H1 (cell line): Measurements from ENCODE around the gene AHRR. TPM values are rescaled to one million over a fixed set of nuclear protein-coding genes. Genes with fewer than 3 reads are reported as not detected.

ENCODE experiments used
- CTCF ChIA-PET: fragments of 300-600 bp; sonication (Branson Sonifier 250); formaldehyde crosslinking; loops from one replicate; lab custom pipeline; 2021; ENCODE audit not compliant: partially characterized antibody; lab: Charles Lee
- POLR2A ChIA-PET: fragments of 300-600 bp; sonication (Branson Sonifier 250); formaldehyde crosslinking; loops from one replicate; lab custom pipeline; 2021; ENCODE audit warnings: inconsistent platforms; ENCODE audit not compliant: partially characterized antibody; lab: Charles Lee
- DNase-seq, 2 experiments: peaks; one replicate each; pipeline versions ENCODE4 v3.0.0 to v3.0.0-alpha.2; 2010 to 2022; ENCODE audit warnings: low spot score in 2 of 2, low read depth in 1 of 2, mixed read lengths in 1 of 2
- FAIRE-seq: peaks from 2 replicates; lab custom pipeline; 2011; peaks lifted over from hg19 to GRCh38; lab: Jason Lieb, UNC
- H2AFZ ChIP-seq: 2 replicates; pipeline ENCODE4 v1.8.1; 2012; ENCODE audit warnings: low read length, inconsistent platforms
- H2AK5ac ChIP-seq: 2 replicates; pipeline ENCODE4 v1.6.1; 2013; ENCODE audit warnings: low read depth, low read length
- H2BK120ac ChIP-seq: replicated peaks from 2 replicates; pipeline ENCODE3; 2013; ENCODE audit warnings: low read depth, low read length, inconsistent platforms
- H2BK12ac ChIP-seq: 2 replicates; pipeline ENCODE4 v1.6.1; 2013; ENCODE audit warnings: low read depth, low read length
- H2BK15ac ChIP-seq: 2 replicates; pipeline ENCODE4 v1.6.1; 2013; ENCODE audit warnings: low read length
- H2BK20ac ChIP-seq: 2 replicates; pipeline ENCODE4 v1.6.1; 2013; ENCODE audit warnings: low read length
- H2BK5ac ChIP-seq: 2 replicates; pipeline ENCODE4 v1.6.1; 2013; ENCODE audit warnings: low read depth, low read length
- H3K14ac ChIP-seq: 2 replicates; pipeline ENCODE4 v1.6.1; 2013; ENCODE audit warnings: inconsistent platforms; ENCODE audit not compliant: insufficient read length
- H3K18ac ChIP-seq: 2 replicates; pipeline ENCODE4 v1.6.1; 2013; ENCODE audit warnings: low read length; ENCODE audit errors: extremely low read depth
- H3K23ac ChIP-seq: 2 replicates; pipeline ENCODE4 v1.6.1; 2013; ENCODE audit warnings: inconsistent platforms; ENCODE audit not compliant: insufficient read length
- H3K23me2 ChIP-seq: 2 replicates; pipeline ENCODE4 v1.6.1; 2013; ENCODE audit warnings: low read depth, low read length
- H3K27ac ChIP-seq: 2 replicates; pipeline ENCODE4 v1.6.1; 2011; ENCODE audit warnings: low read depth, low read length, inconsistent platforms
- H3K27me3 ChIP-seq, 4 experiments: replicated peaks in 1 of 4; 1 replicate in 1 of 4; 2 replicates in 3 of 4; pipeline versions ENCODE4 v1.6.1 to v1.8.1; 2011 to 2013; ENCODE audit warnings: low read length in 3 of 4, mild to moderate bottlenecking in 3 of 4, inconsistent platforms in 2 of 4, mixed read lengths in 2 of 4, moderate library complexity in 1 of 4; ENCODE audit not compliant: control insufficient read depth in 3 of 4, insufficient read depth in 3 of 4; ENCODE audit errors: extremely low read depth in 1 of 4
- H3K36me3 ChIP-seq, 4 experiments: 2 replicates each; pipeline versions ENCODE4 v1.6.1 to v1.8.1; 2011 to 2013; ENCODE audit warnings: mild to moderate bottlenecking in 4 of 4, low read length in 3 of 4, moderate library complexity in 2 of 4, control low read depth in 1 of 4, inconsistent platforms in 1 of 4; ENCODE audit not compliant: insufficient read depth in 4 of 4, control insufficient read depth in 2 of 4
- H3K4ac ChIP-seq: replicated peaks from 2 replicates; pipeline ENCODE3; 2013; ENCODE audit warnings: low read length, low read depth, mixed read lengths, inconsistent platforms; ENCODE audit not compliant: insufficient read length
- H3K4me1 ChIP-seq, 4 experiments: replicated peaks in 1 of 4; 1 replicate in 1 of 4; 2 replicates in 3 of 4; pipeline versions ENCODE4 v1.6.1 to v1.8.1; 2011 to 2013; ENCODE audit warnings: low read length in 3 of 4, inconsistent platforms in 2 of 4, mixed read lengths in 1 of 4; ENCODE audit not compliant: insufficient read depth in 4 of 4, control insufficient read depth in 3 of 4
- H3K4me2 ChIP-seq, 2 experiments: 2 replicates each; pipeline versions ENCODE4 v1.6.1 to v1.8.1; 2011 to 2013; ENCODE audit warnings: low read depth in 2 of 2, low read length in 2 of 2, control low read depth in 1 of 2, inconsistent platforms in 1 of 2, mild to moderate bottlenecking in 1 of 2; ENCODE audit not compliant: insufficient read depth in 1 of 2
- H3K4me3 ChIP-seq, 4 experiments: fragments of 200-600, 300-600 bp in 1 of 4; sonication (generic), shearing (Covaris generic), sonication (Bioruptor Twin) in 1 of 4; 2 replicates each; pipeline versions ENCODE4 v1.5.1 to v1.8.1; 2011 to 2016; ENCODE audit warnings: low read length in 4 of 4, low read depth in 3 of 4, control low read depth in 2 of 4, inconsistent platforms in 2 of 4, mild to moderate bottlenecking in 2 of 4, mixed read lengths in 1 of 4, moderate library complexity in 1 of 4; ENCODE audit not compliant: insufficient read depth in 2 of 4; ENCODE audit errors: extremely low read depth in 1 of 4
- H3K56ac ChIP-seq: replicated peaks from 2 replicates; pipeline ENCODE3; 2013; ENCODE audit warnings: low read depth, mild to moderate bottlenecking, mixed read lengths, low read length, inconsistent platforms; ENCODE audit not compliant: insufficient read length
- H3K79me1 ChIP-seq: 2 replicates; pipeline ENCODE4 v1.6.1; 2013; ENCODE audit warnings: low read depth, low read length, control low read depth
- H3K79me2 ChIP-seq, 2 experiments: 2 replicates each; pipeline versions ENCODE4 v1.6.1 to v1.8.1; 2012 to 2013; ENCODE audit warnings: low read length in 2 of 2, mild to moderate bottlenecking in 2 of 2, inconsistent platforms in 1 of 2; ENCODE audit not compliant: insufficient read depth in 2 of 2, control insufficient read depth in 1 of 2
- H3K9ac ChIP-seq, 4 experiments: replicated peaks in 1 of 4; 1 replicate in 1 of 4; 2 replicates in 3 of 4; pipeline versions ENCODE4 v1.6.1 to v1.8.1; 2011 to 2013; ENCODE audit warnings: low read depth in 3 of 4, low read length in 3 of 4, control low read depth in 2 of 4, mild to moderate bottlenecking in 2 of 4, moderate library complexity in 2 of 4, inconsistent platforms in 1 of 4; ENCODE audit errors: extremely low read depth in 1 of 4
- H3K9me3 ChIP-seq, 2 experiments: 2 replicates each; pipeline versions ENCODE4 v1.6.1 to v1.8.1; 2012 to 2013; ENCODE audit warnings: mild to moderate bottlenecking in 2 of 2, moderate library complexity in 2 of 2, control low read depth in 1 of 2, inconsistent platforms in 1 of 2, low read depth in 1 of 2, low read length in 1 of 2, mixed read lengths in 1 of 2; ENCODE audit not compliant: insufficient read depth in 2 of 2
- H4K20me1 ChIP-seq, 2 experiments: replicated peaks in 1 of 2; 2 replicates each; pipeline versions ENCODE3 to v1.8.1; 2011 to 2013; ENCODE audit warnings: inconsistent platforms in 2 of 2, low read length in 2 of 2, mild to moderate bottlenecking in 1 of 2; ENCODE audit not compliant: insufficient read depth in 2 of 2, control insufficient read depth in 1 of 2
- H4K5ac ChIP-seq: 2 replicates; pipeline ENCODE4 v1.6.1; 2013; ENCODE audit warnings: low read length, low read depth, mixed read lengths, inconsistent platforms; ENCODE audit not compliant: insufficient read length
- H4K8ac ChIP-seq: 2 replicates; pipeline ENCODE4 v1.8.0; 2013; ENCODE audit warnings: mild to moderate bottlenecking, moderate library complexity, low read length, inconsistent platforms; ENCODE audit not compliant: insufficient read depth; ENCODE audit errors: extremely low read depth
- H4K91ac ChIP-seq: replicated peaks from 2 replicates; pipeline ENCODE3; 2013; ENCODE audit warnings: low read length, mixed read lengths, inconsistent platforms; ENCODE audit not compliant: insufficient read length
- CTBP2 ChIP-seq: IDR thresholded peaks from 2 replicates; pipeline ENCODE4 v1.7.0; 2011; ENCODE audit warnings: borderline replicate concordance, mild to moderate bottlenecking, moderate library complexity, mixed read lengths, low read length; ENCODE audit not compliant: insufficient read depth, insufficient read length
- EGR1 ChIP-seq: IDR thresholded peaks from 2 replicates; pipeline ENCODE4 v1.6.1; 2011; ENCODE audit warnings: low read depth, low read length, borderline replicate concordance
- EZH2 ChIP-seq: fragments of 200-600 bp; sonication (generic); IDR thresholded peaks from 2 replicates; pipeline ENCODE4 v1.7.1; 2012; ENCODE audit warnings: low read depth, mild to moderate bottlenecking, moderate library complexity, low read length, inconsistent platforms; ENCODE audit not compliant: severe bottlenecking
- MAFK ChIP-seq: IDR thresholded peaks from 2 replicates; pipeline ENCODE4 v1.6.1; 2012; ENCODE audit warnings: low read depth, mild to moderate bottlenecking, improper control_type of control experiment, low read length
- NRF1 ChIP-seq: IDR thresholded peaks from 2 replicates; pipeline ENCODE4 v1.6.1; 2011; ENCODE audit warnings: mild to moderate bottlenecking, low read depth, low read length, improper control_type of control experiment
- RFX5 ChIP-seq: IDR thresholded peaks from 2 replicates; pipeline ENCODE4 v1.6.1; 2011; ENCODE audit warnings: low read depth, low read length, improper control_type of control experiment, borderline replicate concordance
- RNF2 ChIP-seq: fragments of 200-900, 300-1000 bp; sonication (generic); IDR thresholded peaks from 2 replicates; pipeline ENCODE4 v1.7.1; 2016; ENCODE audit warnings: borderline replicate concordance, low read depth, mild to moderate bottlenecking, antibody characterized with exemption, low read length; ENCODE audit not compliant: poor library complexity, severe bottlenecking; ENCODE audit errors: missing control alignments
- SAP30 ChIP-seq: fragments of 300-600 bp; sonication (generic); IDR thresholded peaks from 2 replicates; pipeline ENCODE4 v1.7.1; 2012; ENCODE audit warnings: low read length, moderate library complexity, mild to moderate bottlenecking, inconsistent platforms; ENCODE audit not compliant: insufficient read depth, insufficient replicate concordance
- TAF7 ChIP-seq: optimal IDR thresholded peaks from 2 replicates; pipeline ENCODE3; 2011; ENCODE audit warnings: low read depth, mild to moderate bottlenecking, inconsistent platforms, low read length, moderate library complexity, borderline replicate concordance
- WGBS, 2 experiments: shearing (Covaris generic) in 1 of 2; methylation state at CpG; one replicate each; pipeline versions ENCODE4 v1.1.6 to v1.1.7; 2013 to 2015; ENCODE audit warnings: low lambda C conversion rate in 2 of 2, mixed read lengths in 2 of 2, inconsistent platforms in 1 of 2, low coverage in 1 of 2, missing lambda C conversion rate in 1 of 2; ENCODE audit not compliant: insufficient replicate concordance in 2 of 2, insufficient coverage in 1 of 2, insufficient read length in 1 of 2; ENCODE audit errors: extremely low coverage in 1 of 2, missing lambda C conversion rate in 1 of 2; 5-methylcytosine and 5-hydroxymethylcytosine counted together
- polyA plus RNA-seq, 7 experiments: library from polyadenylated mRNA; depleted of rRNA in 3 of 7; stranded (reverse) in 5 of 7; unstranded in 2 of 7; fragments of >200 nt in 5 of 7; fragments of 200-250 nt in 2 of 7; gene quantifications; 1 replicate in 5 of 7; 2 replicates in 1 of 7; 4 replicates in 1 of 7; pipeline versions ENCODE4 v1.2.1 to v1.2.3, GENCODE V29; 2011 to 2013; ENCODE audit warnings: missing spikeins in 2 of 7, mixed read lengths in 2 of 7
- total RNA-seq: library from RNA; stranded (reverse); fragmentation: NEBNext Ultra II Directional; extraction: Animal tissue kit (Norgen Biotek cat#: 25700); gene quantifications from 2 replicates; pipeline ENCODE4 v1.2.1, GENCODE V29; 2021
- TF ChIP-seq, protein P1 (sequence below): IDR thresholded peaks from 2 replicates; pipeline ENCODE4 v1.6.1; 2012; ENCODE audit warnings: inconsistent platforms

The AHRR gene
- total and polyA plus RNA-seq, 2 of the 8 experiments (the other 6 are each of a cell fraction or from before 2014, with no cell fraction given) = 0.41 to 0.80 TPM

DNA sequence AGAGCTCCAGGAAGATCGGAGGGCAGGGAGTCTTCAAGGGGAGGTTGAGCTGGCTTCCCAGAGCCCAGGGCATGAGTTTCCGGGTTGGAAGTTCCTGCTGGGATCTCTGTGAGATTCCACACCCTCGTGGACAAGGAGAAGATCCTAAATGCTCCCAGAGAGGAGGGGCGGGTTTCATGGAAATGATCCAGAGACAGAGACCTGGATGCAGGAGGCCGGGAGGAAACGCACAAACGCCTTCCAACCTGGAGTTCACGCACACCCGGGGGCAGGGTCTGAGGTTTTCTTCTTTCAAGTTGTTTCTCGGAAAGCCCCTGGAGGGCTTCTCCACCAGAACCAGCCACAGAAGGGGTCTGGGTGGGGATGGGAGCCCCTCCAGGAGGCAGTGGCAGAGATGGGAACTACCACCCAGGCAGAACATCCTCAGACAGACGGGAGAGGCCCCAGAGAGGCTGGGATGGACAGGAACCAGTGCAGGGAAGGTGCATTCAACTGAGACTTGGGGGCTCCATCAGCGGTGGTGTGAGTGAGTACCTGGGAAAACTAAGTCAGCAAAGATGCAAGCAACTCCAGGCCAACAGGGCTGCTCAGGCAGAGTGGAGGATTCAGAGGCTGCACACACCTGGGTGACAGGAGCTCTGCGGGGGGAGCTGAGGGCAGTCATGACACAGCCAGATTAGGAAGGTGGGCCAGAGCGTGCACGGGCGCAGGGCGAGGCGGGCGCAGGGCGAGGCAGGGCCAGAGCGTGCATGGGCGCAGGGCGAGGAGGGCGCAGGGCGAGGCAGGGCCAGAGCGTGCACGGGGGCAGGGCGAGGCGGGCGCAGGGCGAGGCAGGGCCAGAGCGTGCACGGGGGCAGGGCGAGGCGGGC is 69.3 kb downstream of the AHRR start:
- 86% methylated on average over 16 of the region's 35 CpGs; no CpG with 5 or more reads in 1 of the 2 experiments for WGBS, 2 experiments
- Histone ChIP-seq H3K27ac (no peak overlapping the region), H3K4me2 (no peak overlapping the region), H2AFZ (no peak overlapping the region), H4K8ac (no peak overlapping the region), H3K4me3 (no peak overlapping the region), H3K9me3 (no peaks in the 10 kb centered on the region), H3K23ac (no peak overlapping the region), H3K56ac (no peak overlapping the region), H2BK5ac (no peak overlapping the region), H2AK5ac (no peak overlapping the region), H3K18ac (no peak overlapping the region), H4K91ac (no peak overlapping the region), H3K79me1 (no peaks in the 10 kb centered on the region), H2BK120ac (no peak overlapping the region), H2BK15ac (no peak overlapping the region), H3K27me3 (peaks cover 0 to 3% (median 2%) of the 10 kb centered on the region in 4 experiments; a peak in 2 of 7 replicates), H3K23me2 (no peaks in the 10 kb centered on the region), H3K4me1 (peaks cover 0 to 4% (median 2%) of the 10 kb centered on the region in 4 experiments; a peak in 1 of 7 replicates), H3K9ac (no peak overlapping the region), H2BK12ac (no peak overlapping the region), H3K4ac (no peak overlapping the region), H3K79me2 (no peaks in the 10 kb centered on the region), H3K36me3 (no peaks in the 10 kb centered on the region), H3K14ac (no peak overlapping the region), H2BK20ac (no peak overlapping the region), H4K20me1 (no peaks in the 10 kb centered on the region), H4K5ac (no peak overlapping the region)
- CTCF ChIA-PET = interaction anchor here (0.7 to 1.2 kb wide), 2 partner anchors 12 to 151 kb away, joined by 3 to 4 read pairs; no protein-coding TSS in a partner anchor
- FAIRE-seq (no peak), DNase-seq (peak in 1 of 2 experiments; percentile 45)
- POLR2A ChIA-PET = no interaction called here
- TF ChIP-seq TAF7 (no peak), EGR1 (no peak), SAP30 (no peak), MAFK (no peak), EZH2 (no peak), RNF2 (no peak), RFX5 (no peak), NRF1 (no peak), CTBP2 (no peak)
- TF ChIP-seq, protein P1, sequence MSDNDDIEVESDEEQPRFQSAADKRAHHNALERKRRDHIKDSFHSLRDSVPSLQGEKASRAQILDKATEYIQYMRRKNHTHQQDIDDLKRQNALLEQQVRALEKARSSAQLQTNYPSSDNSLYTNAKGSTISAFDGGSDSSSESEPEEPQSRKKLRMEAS = no peak
